PC-9 (cell line): ENCODE data around the gene RHD. TPM values are rescaled to one million over a fixed set of nuclear protein-coding genes. Genes with fewer than 3 reads are reported as not detected.
"Not testable (repeated sequence)": the region's sequence is repeated elsewhere in the genome, so short reads cannot be mapped to it uniquely, and the experiment has no call there.

Experiments
- BruUV-seq: library from RNA; stranded (reverse); fragments of 400-500 nt; replicated peaks from 2 replicates; lab custom pipeline; 2021; lab: Mats Ljungman, UMichigan
- CTCF ChIA-PET: fragments of 300-600 bp; sonication (Branson Sonifier 250); formaldehyde crosslinking; loops from one replicate; lab custom pipeline; 2022; ENCODE audit warnings: antibody characterized with exemption; lab: Charles Lee
- POLR2A ChIA-PET: fragments of 300-600 bp; sonication (Branson Sonifier 250); formaldehyde crosslinking; loops from one replicate; lab custom pipeline; 2022; ENCODE audit warnings: antibody characterized with exemption; ENCODE audit not compliant: unreplicated experiment; lab: Charles Lee
- DNase-seq, 2 experiments: peaks; one replicate each; pipeline versions ENCODE4 v3.0.0 to v3.0.0-alpha.2; 2015 to 2022; ENCODE audit warnings: mixed read lengths in 1 of 2
- H2AFZ ChIP-seq: fragments of 200-600 bp; sonication (generic); 2 replicates; pipeline ENCODE4 v1.8.1; 2017; ENCODE audit warnings: antibody characterized with exemption
- H3F3A ChIP-seq: fragments of 200-600 bp; sonication (generic); 2 replicates; pipeline ENCODE4 v1.8.1; 2017; ENCODE audit warnings: antibody characterized with exemption, mild to moderate bottlenecking, low read depth; ENCODE audit not compliant: insufficient read depth
- H3K27ac ChIP-seq: fragments of 200-600 bp; sonication (generic); 2 replicates; pipeline ENCODE4 v1.6.1; 2016; ENCODE audit warnings: mixed run types
- H3K27me3 ChIP-seq: fragments of 200-600 bp; sonication (generic); 2 replicates; pipeline ENCODE4 v1.6.1; 2016; ENCODE audit warnings: low read depth, mixed run types; ENCODE audit not compliant: insufficient read depth
- H3K36me3 ChIP-seq: fragments of 200-600 bp; sonication (generic); 2 replicates; pipeline ENCODE4 v1.6.1; 2016; ENCODE audit warnings: low read depth, mixed run types
- H3K4me1 ChIP-seq: fragments of 200-600 bp; sonication (generic); replicated peaks from 2 replicates; pipeline ENCODE4 v1.6.1; 2016; ENCODE audit warnings: mixed run types; ENCODE audit not compliant: insufficient read depth
- H3K4me2 ChIP-seq: fragments of 200-600 bp; sonication (generic); 2 replicates; pipeline ENCODE4 v1.6.1; 2017; ENCODE audit warnings: mixed run types
- H3K4me3 ChIP-seq: fragments of 200-600 bp; sonication (generic); 2 replicates; pipeline ENCODE4 v1.6.1; 2016; ENCODE audit warnings: mixed run types
- H3K79me2 ChIP-seq: fragments of 200-600 bp; sonication (generic); 2 replicates; pipeline ENCODE4 v1.6.1; 2017; ENCODE audit warnings: low read depth, mixed run types
- H3K9me2 ChIP-seq: fragments of 200-600 bp; sonication (generic); 2 replicates; pipeline ENCODE4 v1.8.1; 2017; ENCODE audit warnings: mild to moderate bottlenecking; ENCODE audit not compliant: insufficient read depth
- H3K9me3 ChIP-seq: fragments of 200-600 bp; sonication (generic); 2 replicates; pipeline ENCODE4 v1.8.1; 2016; ENCODE audit warnings: low read depth; ENCODE audit not compliant: insufficient read depth
- H4K20me1 ChIP-seq: fragments of 200-600 bp; sonication (generic); 2 replicates; pipeline ENCODE4 v1.8.1; 2017; ENCODE audit not compliant: insufficient read depth
- intact Hi-C: fragments of 100-400 bp; cut with micrococcal nuclease; formaldehyde crosslinking; loops from one replicate; pipeline ENCODE4 v1.10.0; 2022; ENCODE audit not compliant: unreplicated experiment
- total RNA-seq: library from RNA; stranded (reverse); gene quantifications from 2 replicates; pipeline ENCODE4 v1.2.3, GENCODE V29; 2021

The RHD gene
- total RNA-seq, 1 experiment from 2014 or later: not detected

GRCh38 chr1:25312806-25313470, 40.6 kb downstream of the RHD start:
- H4K20me1 ChIP-seq, H3K27ac ChIP-seq, H3K27me3 ChIP-seq, H3K79me2 ChIP-seq, CTCF ChIA-PET, H3F3A ChIP-seq, POLR2A ChIA-PET, H3K9me2 ChIP-seq, H3K9me3 ChIP-seq, BruUV-seq, H3K36me3 ChIP-seq, intact Hi-C loops, H3K4me3 ChIP-seq, H3K4me1 ChIP-seq, DNase-seq, H3K4me2 ChIP-seq, H2AFZ ChIP-seq: not testable (repeated sequence)

- H3K27ac ChIP-seq: not testable (repeated sequence)
Measured at GRCh38 chr1:25320314-25320938, 48.1 kb downstream of the RHD start.

GRCh38 chr1:25322127-25322526, 49.8 kb downstream of the RHD start:
- H2AFZ ChIP-seq, H3K9me2 ChIP-seq, H3K36me3 ChIP-seq, H3K27ac ChIP-seq, H4K20me1 ChIP-seq, H3K4me3 ChIP-seq, BruUV-seq, H3K27me3 ChIP-seq, H3F3A ChIP-seq, H3K79me2 ChIP-seq, H3K9me3 ChIP-seq, H3K4me2 ChIP-seq, intact Hi-C loops, H3K4me1 ChIP-seq, DNase-seq, CTCF ChIA-PET: not testable (repeated sequence)
- POLR2A ChIA-PET: interaction anchor here (0.6 kb wide), 1 partner anchor 675 kb away, joined by 10 read pairs; the partner anchor contains the start of gene PAFAH2

More at GRCh38 chr1:25320314-25320938, 48.1 kb downstream of the RHD start:
- H3K4me3 ChIP-seq, H3K4me2 ChIP-seq, intact Hi-C loops, H3K9me3 ChIP-seq, CTCF ChIA-PET, H3F3A ChIP-seq, H4K20me1 ChIP-seq, BruUV-seq, H3K36me3 ChIP-seq, POLR2A ChIA-PET, H2AFZ ChIP-seq, H3K27me3 ChIP-seq, DNase-seq, H3K9me2 ChIP-seq, H3K79me2 ChIP-seq, H3K4me1 ChIP-seq: not testable (repeated sequence)

GRCh38 chr1:25324407-25324806, 52.1 kb downstream of the RHD start:
- H3K79me2 ChIP-seq, H2AFZ ChIP-seq, H3K4me1 ChIP-seq, H3K4me3 ChIP-seq, BruUV-seq, H4K20me1 ChIP-seq, H3K9me3 ChIP-seq, intact Hi-C loops, H3K27ac ChIP-seq, DNase-seq, H3F3A ChIP-seq, H3K27me3 ChIP-seq, H3K36me3 ChIP-seq, CTCF ChIA-PET, H3K9me2 ChIP-seq, POLR2A ChIA-PET, H3K4me2 ChIP-seq: not testable (repeated sequence)

GRCh38 chr1:25327864-25328790, 55.8 kb downstream of the RHD start:
- BruUV-seq, H3K9me2 ChIP-seq, H3K9me3 ChIP-seq, POLR2A ChIA-PET, H3K27me3 ChIP-seq, H4K20me1 ChIP-seq, H3K36me3 ChIP-seq, intact Hi-C loops, H3F3A ChIP-seq, CTCF ChIA-PET, H3K4me3 ChIP-seq, H3K4me1 ChIP-seq, DNase-seq, H3K4me2 ChIP-seq, H2AFZ ChIP-seq, H3K79me2 ChIP-seq, H3K27ac ChIP-seq: not testable (repeated sequence)

GRCh38 chr1:25328791-25329185, 56.5 kb downstream of the RHD start:
- CTCF ChIA-PET, H3K9me3 ChIP-seq, H3F3A ChIP-seq, H2AFZ ChIP-seq, H3K4me1 ChIP-seq, H3K27ac ChIP-seq, H3K36me3 ChIP-seq, POLR2A ChIA-PET, H3K9me2 ChIP-seq, BruUV-seq, H3K79me2 ChIP-seq, DNase-seq, H4K20me1 ChIP-seq, intact Hi-C loops, H3K27me3 ChIP-seq, H3K4me3 ChIP-seq, H3K4me2 ChIP-seq: not testable (repeated sequence)

- BruUV-seq, H3K27ac ChIP-seq, H2AFZ ChIP-seq, H3K4me3 ChIP-seq, H3K36me3 ChIP-seq, H3K4me1 ChIP-seq, DNase-seq, intact Hi-C loops, H3K9me3 ChIP-seq, H3K79me2 ChIP-seq, H4K20me1 ChIP-seq, POLR2A ChIA-PET, H3F3A ChIP-seq, CTCF ChIA-PET, H3K4me2 ChIP-seq, H3K9me2 ChIP-seq, H3K27me3 ChIP-seq: not testable (repeated sequence)
Measured at GRCh38 chr1:25329336-25329735, 57.0 kb downstream of the RHD start.
